GM21723 (cell line): ENCODE results near the gene TEX19.

Experiments
- ATAC-seq: cut with Tn5 transposase; IDR thresholded peaks from one replicate; pipeline ENCODE4 v1.9.1; 2021; ENCODE audit warnings: mild to moderate bottlenecking, moderate library complexity; ENCODE audit not compliant: unreplicated experiment

TEX19 gene, protein sequence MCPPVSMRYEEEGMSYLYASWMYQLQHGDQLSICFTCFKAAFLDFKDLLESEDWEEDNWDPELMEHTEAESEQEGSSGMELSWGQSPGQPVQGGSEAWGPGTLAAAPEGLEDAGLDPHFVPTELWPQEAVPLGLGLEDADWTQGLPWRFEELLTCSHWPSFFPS

DNA sequence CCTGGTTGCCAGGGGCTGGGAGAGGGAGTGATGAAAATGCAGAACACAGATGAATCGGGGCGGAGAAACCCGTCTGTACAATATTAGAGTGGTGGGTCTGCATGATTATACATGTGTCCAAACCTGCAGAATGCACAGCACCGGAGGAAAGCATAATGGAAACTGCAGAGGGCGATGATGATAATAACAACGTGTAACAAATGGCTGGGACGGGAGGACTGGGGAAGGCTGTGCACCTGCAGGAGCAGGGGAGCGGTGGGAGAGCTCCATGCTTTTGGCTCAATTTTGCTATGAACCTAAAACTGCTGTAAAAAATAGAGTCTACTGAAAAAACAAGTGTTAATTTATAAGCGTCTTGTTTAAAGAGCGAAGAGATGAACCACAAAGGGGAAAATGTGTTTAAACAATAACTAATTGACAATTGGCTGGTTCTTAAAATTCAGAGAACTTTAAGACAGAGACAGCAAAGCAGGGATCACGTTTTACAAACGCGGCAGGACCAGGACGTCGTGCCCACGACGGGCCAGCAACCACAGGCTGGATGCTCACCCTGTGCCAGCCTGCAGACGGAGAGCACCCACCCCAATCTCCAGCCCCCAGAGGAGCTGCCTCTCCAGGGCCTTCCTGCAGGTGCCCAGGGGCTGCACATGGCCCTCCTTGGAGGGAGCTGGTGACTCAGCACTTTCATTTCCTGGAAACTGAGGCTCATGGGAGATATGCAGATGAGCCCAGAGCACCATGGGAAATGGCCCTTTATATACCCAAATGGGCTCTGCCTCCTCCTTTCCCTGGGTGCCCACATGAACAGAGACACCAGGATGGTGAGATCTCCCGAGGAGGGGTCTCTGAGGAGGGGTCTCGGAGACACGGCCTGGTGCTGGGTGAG, at the start of gene TEX19:
TEX19 (plus strand) TSS at position 783 of the 886 bp plus-strand sequence. CDS start 2,904 bp downstream, outside the sequence.
- ATAC-seq, result no peak

DNA sequence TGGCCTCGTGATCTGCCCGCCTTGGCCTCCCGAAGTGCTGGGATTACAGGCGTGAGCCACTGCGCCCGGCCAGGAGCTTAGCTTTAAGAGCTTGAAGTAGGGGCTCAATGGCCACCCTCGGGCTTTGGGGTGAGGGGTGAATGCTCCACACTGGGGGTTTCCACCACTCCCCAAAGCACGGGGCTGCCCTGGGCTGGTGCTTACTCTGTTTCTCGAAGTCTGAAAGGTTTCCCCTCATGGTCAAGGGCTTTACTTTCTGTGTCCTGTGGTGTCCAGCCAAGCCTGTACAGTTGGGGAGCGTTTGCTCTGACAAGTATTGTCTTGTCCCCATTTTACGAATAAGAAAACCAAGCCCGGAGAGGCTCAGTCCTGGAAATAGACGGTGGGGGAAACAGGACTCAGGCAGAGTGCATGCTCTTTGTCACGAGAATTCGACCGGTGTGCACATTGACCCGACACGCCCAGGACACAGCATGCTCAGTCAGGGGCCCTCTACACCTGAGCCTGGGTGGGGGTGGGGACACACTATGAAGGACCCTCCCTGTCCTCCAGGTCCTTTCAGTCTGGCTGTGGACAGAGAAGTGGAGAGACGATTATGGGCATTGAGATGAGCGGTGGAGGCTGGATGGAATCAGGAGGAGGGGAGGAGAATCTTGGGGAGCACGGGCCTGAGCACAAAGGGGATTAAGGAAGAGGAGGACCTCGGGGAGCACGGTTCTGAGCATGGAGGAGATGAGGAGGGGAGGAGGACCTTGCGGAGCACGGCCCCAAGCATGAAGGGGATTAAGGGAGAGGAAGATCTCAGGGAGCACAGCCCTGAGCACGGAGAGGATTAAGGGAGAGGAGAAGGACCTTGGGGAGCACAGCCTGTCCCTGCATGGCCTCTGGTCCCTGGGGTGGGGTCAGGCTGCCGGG, 49.1 kb upstream of the TEX19 start:
- ATAC-seq, result no peak

DNA sequence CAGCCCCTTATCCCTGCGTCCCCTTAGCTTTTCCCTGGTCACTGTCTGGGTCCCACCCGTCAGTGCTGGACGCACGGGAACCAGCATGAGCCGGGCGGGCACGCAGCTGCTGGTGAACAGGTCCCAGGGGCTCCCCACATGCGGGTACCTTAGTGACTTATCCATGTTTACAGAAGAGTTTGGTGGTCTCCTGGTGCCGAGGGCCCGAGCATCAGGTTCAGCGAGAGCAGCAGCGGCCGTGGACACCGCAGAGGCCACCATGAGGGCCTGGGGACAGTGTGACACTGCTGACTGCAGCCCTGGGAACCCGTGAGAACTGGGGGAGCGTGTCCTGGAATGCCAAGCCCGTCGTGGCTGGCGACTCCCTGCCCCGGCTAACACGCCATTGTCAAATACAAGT, 48.2 kb upstream of the TEX19 start:
- ATAC-seq, result no peak

DNA sequence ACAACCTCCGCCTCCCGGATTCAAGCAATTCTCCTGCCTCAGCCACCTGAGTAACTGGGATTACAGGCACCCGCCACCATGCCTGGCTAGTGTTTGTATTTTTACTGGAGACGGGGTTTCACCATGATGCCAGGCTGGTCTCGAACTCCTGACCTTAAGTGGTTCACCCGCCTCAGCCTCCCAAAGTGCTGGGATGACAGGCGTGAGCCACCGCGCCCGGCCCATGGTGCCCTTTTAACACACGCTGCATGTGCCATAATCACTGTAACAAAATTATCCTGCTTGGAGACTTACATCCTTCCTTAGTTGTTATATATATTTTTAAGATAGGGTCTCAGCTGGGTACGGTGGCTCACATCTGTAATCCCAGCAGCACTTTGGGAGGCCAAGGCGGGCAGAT, 47.1 kb upstream of the TEX19 start:
- no peak for ATAC-seq

DNA sequence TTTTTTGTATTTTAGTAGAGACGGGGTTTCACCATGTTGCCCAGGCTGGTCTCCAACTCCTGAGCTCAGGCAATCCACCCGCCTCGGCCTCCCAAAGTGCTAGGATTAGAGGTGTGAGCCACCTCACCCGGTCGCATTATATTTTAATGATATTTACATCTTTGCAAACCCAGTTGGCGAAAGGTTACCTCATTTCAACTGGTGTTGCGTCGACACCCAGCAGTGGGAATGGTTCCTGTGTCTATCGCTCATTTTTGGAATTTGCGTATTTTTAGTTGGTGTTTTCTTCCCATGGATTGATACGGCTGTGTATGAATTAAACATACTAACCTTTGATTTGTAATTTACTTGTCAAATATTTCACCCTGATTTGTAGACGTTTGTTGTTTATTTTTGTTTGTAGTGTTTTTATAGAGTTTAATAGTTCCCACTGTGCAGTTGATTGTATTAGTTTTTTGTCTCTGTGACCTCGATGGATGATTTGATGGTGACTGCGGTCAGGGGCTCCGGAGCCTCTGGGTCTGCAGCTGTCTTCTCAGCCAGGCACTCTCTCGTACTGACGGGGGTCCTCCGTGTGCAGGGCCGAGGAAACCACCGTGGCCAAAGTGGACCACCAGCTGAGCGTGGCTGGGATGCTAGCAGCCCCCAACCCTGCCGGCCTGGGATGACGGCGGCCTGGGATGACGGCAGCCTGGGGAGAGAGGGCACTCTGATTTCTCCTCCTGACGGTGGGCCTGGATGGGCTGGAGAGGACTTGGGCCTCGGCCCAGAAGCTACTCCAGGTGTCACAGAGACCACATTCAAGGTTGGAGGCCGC, 45.6 kb upstream of the TEX19 start:
- no peak for ATAC-seq

DNA sequence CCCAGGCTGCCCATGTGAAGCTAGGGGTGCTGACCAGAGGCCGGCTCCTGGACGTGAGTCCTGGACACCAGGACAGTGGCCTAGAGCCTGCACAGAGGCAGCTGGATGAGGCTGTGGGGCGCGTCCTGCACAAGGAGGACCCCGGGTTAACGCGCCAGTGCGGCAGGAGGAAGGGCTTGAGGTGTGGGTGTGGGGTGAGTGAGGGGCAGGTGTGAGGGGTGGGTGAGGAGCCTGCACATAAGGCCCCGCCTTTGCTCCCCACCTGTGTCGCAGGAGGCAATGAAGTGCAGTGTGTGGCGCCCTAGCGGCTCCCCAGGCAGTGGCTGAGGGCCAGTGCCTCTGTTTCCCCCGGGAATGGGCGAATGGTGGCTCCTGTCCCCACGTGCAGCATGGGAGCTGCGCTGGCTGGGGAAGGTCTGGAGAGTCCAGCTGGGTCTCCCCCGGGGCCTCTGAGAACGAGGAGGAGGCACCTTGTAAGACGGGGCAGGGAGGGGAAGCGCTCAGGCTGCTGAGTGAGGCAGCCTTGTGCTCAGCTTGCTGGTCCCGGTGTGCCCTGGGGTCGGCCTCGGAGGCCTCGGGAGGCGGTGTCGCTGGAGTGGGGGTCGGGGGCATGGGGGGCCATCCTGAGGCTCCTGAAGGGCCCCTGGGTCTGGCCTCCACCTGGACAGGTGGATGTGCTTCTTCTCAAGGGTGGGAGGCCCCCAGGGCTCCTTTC, 44.9 kb upstream of the TEX19 start:
- no peak for ATAC-seq

DNA sequence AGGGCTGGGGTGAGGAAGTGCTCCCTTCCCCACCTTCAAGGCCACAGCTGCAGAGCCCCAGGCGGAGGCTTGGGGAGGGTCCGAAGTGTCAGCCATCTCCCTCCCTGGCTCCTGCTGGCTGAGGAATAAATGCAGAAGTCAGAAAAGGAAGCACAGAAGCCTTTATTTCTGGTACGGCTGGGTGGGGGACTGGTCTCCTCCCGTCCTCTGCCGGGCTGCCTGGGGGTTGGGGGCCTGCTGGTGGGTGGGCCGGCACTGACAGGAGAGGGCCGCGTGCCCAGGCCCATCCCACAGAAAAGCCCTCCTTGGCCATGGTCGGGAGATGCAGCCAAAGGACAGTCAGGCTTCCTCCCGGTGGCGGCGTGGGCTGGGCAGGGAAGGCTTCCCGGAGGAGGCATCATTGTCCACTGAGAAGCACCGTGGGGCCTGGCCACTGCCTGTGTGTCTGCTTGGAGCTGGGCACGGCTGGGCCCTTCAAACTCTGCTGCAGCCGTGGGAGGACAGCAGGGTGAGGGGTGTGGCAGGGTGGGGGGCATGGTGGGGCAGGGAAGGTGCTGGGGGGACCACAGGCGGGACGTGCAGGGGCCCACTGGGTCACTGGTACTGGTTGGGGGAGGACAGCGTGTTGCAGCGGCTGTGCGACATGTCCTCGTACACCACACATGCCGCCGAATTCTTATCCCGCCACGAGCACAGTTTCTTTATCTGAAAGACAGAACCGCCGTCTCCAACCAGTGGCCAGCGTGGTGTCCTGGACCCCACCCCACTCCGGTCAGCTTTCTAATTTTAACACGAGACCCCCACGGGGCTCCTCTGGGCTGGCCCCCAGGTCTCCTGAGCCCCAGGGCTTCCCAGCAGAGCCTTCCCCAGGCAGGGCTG, 44.1 kb upstream of the TEX19 start:
- no peak for ATAC-seq

DNA sequence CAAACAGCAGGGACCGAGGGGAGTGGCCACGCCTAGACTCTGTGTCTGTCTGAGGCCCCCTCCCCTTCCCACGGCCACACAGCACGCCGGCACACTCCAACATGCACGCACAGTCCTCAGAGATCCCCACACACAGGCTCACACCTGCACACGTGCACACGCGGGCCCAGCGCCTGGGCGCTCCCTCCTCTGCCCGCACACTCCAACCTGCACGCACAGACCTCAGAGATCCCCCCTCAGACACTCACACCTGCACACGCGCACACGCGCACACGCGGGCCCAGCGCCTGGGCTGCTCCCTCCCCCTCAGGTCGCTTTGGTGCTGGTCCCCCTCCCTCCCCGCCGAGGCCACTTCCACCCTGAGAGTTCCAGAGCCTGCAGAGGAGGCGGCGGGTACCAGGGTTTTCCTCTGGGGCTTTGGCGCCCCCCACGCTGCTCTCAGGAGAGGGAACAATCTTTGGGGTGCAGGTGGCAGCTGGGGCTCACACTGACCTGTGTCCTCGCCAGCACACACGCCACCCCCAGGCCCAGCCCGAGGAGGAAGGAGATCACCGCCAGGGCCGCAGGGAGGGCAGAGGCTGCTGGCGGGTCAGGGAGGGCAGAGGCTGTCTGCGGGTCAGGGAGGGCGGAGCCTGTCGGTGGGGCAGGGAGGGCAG, 43.2 kb upstream of the TEX19 start:
- no peak for ATAC-seq

DNA sequence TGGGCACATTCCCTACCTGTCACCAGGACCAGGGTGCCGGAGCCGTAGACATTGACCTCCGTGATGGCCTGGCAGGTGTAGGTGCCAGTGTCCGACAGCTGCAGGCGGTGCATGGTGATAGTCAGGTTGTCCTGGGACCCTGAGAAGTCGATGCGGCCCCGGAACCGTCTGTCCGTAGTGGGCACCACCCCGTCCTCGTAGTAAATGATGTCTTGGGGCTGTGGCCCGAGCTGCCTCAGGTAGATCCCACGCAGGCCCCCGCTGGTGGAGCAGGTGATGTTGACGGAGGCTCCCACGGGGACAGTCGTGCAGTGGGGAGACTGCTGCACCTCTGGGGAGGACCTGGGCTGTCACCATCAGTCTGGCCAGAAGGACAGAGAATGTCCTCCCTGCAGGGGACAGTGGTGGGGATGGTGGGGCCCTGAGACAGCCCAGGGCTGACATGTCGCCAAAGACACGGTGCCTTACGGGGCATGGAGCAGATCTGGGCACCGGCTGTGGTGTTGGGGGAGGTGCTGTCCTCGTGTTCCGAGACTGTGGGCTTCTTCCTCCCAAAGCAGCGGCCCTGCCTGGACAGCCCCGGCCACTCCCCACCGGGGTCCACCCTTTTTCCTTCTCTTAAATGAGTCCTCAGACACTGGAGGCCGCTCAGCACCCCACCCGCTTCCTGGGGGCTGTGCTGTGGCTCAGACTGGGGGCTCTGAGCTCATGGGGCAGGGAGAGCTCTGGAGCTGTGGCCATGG, 42.2 kb upstream of the TEX19 start:
- ATAC-seq, result no peak

DNA sequence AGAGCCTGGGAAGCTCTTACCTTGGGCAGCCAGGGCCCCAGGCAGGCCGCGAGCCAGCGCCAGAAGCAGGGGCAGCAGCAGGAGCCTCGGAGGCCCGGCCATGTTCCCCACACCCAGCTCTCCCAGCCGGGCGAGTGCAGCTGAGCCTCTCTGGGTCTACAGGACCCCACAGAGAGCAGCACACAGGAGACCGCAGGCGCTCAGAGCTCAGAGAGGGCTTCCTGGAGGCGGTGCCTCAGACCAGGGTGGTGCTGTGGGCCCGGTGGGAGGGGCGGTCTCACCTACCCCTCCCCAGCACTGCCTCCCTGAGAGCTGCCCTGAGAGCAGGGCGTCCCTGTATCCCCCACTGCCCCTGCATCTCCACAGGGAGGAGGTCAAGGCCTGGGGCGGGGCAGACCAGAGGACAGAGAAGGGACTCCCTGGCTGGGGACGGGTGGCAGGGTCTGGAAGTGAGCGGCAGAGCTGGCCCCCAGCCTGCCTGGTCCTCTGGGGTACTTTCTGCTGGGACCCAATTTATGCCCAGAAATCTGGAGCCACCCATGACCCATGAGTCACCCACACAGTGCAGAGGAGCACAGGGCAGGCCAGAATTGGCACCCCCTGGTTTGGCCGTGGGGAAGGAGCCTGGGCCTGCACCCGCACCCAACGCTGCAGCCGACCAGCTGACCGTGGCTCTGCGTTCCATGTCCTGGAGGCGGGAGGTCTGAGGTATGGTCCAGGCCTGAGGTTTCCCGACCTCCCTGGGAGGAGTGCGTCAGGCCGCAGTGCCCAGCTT, 41.5 kb upstream of the TEX19 start, which contains the start of gene CD7:
CD7 (minus strand) TSS at position 215 of the 775 bp plus-strand sequence; CDS start at position 102, 113 bp downstream.
- no peak for ATAC-seq

DNA sequence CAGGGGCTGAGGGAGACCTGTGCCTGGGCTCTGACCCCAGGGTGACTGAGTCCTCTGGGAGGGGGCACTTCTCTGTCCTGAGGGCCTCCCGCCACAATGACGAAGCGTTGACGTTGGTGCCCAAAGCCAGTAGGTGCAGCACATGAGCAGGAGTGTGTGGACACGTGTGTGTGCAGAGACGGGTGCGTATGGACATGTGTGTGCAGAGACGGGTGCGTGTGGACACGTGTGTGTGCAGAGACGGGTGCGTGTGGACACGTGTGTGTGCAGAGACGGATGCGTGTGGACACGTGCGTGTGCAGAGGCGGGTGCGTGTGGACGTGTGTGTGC, 40.9 kb upstream of the TEX19 start:
- ATAC-seq, result no peak

DNA sequence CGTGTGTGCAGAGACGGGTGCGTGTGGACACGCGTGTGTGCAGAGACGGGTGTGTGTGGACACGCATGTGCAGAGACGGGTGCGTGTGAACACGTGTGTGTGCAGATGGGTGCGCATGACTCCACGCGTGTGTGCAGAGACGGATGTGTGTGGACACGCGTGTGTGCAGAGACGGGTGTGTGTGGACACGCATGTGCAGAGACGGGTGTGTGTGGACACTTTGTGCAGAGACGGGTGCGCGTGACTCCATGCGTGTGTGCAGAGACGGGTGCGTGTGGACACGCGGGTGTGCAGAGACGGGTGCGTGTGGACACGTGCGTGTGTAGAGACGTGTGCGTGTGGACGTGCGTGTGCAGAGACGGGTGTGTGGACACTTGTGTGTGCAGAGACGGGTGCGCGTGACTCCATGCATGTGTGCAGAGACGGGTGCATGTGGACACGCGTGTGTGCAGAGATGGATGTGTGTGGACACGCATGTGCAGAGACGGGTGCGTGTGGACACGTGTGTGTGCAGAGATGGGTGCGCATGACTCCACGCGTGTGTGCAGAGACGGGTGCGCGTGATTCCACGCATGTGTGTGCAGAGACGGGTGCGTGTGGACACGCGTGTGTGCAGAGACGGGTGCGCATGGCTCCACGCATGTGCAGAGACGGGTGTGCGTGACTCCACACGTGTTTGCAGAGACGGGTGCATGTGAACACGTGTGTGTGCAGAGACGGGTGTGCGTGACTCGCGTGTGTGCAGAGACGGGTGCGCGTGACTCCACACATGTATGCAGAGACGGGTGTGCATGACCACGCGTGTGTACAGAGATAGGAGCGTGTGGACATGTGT, 40.1 kb upstream of the TEX19 start:
- ATAC-seq, result no peak

DNA sequence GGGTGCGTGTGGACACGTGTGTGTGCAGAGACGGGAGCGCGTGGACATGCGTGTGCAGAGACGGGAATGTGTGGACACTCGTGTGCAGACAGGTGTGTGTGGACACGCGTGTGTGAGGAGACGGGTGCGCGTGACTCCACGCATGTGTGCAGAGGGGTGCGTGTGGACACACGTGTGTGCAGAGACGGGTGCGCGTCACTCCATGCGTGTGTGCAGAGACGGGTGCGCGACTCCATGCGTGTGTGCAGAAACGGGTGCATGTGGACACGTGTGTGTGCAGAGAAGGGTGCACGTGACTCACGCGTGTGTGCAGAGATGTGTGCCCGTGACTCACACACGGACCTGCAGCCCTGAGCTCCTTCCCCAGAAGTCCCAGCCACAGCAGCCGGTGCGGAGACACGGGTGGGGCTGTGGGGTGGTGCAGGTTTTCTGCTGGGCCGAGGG, 39.4 kb upstream of the TEX19 start:
- ATAC-seq, result no peak

DNA sequence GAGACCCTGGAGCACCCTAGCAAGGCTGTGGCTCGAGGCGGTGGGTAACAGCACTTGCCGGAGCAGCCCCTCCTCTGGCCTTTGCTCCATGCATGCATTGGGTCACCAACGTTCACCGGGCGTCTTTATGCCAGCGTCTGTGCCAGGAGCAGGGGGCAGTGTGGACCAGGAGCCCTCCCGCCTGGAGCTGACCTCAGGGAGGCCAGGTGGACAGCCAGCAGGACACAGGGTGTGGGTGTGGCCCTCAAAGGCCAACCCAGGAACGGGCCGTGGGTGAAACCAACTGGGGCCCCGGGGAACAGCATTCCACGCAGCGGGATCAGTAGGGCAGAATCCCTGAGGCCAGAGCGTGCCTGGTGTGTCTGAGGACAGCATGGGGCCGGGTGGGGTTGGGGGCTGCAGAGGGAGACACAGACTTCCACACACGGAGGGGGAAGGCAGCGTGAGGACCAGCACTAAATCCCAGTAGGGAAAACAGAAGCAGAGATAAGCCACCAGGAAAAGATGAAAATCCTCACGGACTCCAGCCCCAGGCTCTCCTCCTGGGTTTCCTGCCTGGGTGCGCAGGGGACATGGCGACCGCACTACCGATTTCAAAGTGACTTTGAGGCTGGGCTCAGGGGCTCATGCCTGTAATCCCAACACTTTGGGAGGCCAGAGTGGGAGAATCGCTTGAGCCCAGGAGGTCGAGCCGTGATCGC, 38.8 kb upstream of the TEX19 start:
- ATAC-seq, result no peak
